HTR-8/SVneo (cell line): ENCODE measurements around the gene DHDH.
"Not testable (repeated sequence)": the region's sequence is repeated elsewhere in the genome, so short reads cannot be mapped to it uniquely, and the experiment has no call there.

Experiments used
- DNase-seq: peaks from one replicate; pipeline ENCODE4 v3.0.0; 2011; ENCODE audit warnings: low spot score, mixed read lengths; ENCODE audit not compliant: insufficient read length
- FAIRE-seq: peaks from 2 replicates; lab custom pipeline; 2011; peaks lifted over from hg19 to GRCh38; lab: Jason Lieb, UNC

Gene DHDH

GRCh38 chr19:48933382-48933932, at the start of gene DHDH:
Gene DHDH (plus strand): TSS chr19:48933699. CDS start chr19:48933722, 23 bp downstream.
- FAIRE-seq = peak; percentile 52
- peak; percentile 86 for DNase-seq

GRCh38 chr19:48883726-48884125, 49.8 kb upstream of the DHDH start:
- no peak for FAIRE-seq

DNA sequence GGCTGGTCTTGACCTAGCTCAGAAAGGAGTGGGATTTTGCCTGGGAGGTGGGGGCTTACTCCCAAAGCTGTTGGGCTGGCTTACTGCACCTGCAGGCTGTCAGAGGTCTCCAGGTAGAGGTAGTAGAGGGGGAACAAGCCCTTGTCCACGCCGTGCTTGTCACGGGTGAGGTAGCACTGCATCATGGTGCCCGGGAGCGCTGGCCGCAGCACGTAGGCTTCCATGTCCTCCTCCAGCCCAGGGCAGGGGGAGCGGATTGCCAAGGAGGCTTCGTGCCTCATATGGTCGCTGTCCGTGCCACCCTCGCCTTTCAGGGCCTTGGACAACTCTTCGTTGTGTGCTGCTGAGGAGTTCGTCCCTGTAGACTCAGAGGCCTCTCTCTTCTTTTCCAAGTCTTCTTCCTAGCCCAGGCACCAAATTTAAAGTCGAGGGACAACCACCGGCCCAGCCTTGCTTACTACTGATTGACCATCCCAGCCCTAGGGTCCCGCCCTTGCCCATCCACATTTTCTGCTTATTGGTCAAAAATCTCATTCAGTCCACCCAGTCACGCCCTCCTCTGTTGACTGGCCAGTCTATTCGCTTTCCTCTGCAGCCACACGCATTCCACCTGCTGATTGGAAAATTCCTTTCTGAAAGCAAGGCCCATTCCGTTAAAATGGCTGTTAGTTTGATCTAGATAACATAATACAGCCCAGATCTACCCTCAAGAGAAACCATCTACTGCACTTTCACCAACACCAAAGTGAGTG, 45.5 kb upstream of the DHDH start:
- FAIRE-seq = no peak

More at GRCh38 chr19:48883726-48884125, 49.8 kb upstream of the DHDH start:
- DNase-seq = no peak

GRCh38 chr19:48889496-48889895, 44.0 kb upstream of the DHDH start:
- not testable (repeated sequence) for DNase-seq, FAIRE-seq

More for the DNA sequence above, 45.5 kb upstream of the DHDH start:
- no peak for DNase-seq

- FAIRE-seq (no peak), DNase-seq (no peak)
Measured at GRCh38 chr19:48890551-48890950, 42.9 kb upstream of the DHDH start.

DNA sequence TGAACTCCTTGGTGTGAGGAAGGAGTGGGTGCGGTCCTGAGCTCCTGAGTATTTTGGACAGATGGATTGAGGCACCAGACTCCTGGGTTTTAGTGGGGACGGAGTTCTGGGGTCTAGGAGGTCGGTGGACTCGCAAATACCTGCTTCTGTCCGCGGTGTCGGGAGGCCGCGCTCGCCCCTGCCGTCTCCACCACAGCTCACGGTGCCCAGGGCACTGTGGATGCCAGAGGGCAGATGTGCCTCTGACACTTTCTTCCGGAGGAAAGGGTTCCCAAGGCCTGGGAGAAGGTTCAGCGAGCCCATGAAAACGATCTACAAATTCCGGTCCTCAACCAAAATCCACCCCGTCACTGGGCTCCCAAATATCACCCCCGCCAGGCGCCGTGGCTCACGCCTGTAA, 38.3 kb upstream of the DHDH start:
- FAIRE-seq = no peak

DNA sequence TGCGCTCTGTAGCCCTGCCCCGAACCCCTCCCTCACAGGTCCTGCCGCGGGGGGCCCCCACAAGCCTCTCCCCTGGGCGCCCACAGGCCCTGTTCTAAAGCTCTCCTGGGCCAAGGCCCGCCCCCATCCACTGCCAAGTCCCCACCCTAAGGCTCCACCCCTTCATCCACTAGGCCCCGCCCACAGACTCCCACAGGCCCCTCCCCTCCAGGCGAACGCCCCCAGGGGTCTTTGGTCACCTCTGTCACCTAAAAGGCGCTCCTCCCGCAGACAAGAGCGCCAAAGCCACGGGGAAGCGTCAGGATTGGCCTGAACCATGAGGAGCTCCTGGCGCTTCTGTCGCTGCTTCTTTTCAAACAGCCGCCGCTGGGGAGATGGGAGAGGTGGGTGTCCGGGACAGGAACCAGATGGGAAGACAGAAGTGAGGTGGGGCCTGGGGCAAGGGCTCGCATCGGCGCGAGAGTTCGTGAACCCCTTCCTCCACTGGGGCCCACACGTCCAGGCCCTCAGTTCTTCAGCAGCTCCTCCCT, 37.2 kb upstream of the DHDH start:
- no peak for DNase-seq

More for the DNA sequence above, 38.3 kb upstream of the DHDH start:
- no peak for DNase-seq

GRCh38 chr19:48897181-48897580, 36.3 kb upstream of the DHDH start:
- FAIRE-seq (no peak), DNase-seq (no peak)

More for the DNA sequence above, 37.2 kb upstream of the DHDH start:
- no peak for FAIRE-seq

DNA sequence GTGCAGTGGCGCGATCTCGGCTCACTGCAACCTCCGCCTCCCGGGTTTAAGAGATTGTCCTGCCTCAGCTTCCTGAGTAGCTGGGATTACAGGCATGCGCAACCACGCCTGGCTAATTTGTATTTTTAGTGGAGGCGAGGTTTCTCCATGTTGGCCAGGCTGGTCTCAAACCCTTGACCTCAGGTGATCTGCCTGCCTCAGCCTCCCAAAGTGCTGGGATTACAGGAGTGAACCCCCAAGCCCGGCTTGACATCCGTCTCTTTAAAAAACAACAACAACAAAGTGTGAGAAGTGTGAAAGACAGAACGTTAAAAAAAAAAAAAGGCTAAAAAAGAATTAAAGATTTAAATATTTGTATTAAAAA, 34.1 kb upstream of the DHDH start:
- not testable (repeated sequence) for FAIRE-seq, DNase-seq

DNA sequence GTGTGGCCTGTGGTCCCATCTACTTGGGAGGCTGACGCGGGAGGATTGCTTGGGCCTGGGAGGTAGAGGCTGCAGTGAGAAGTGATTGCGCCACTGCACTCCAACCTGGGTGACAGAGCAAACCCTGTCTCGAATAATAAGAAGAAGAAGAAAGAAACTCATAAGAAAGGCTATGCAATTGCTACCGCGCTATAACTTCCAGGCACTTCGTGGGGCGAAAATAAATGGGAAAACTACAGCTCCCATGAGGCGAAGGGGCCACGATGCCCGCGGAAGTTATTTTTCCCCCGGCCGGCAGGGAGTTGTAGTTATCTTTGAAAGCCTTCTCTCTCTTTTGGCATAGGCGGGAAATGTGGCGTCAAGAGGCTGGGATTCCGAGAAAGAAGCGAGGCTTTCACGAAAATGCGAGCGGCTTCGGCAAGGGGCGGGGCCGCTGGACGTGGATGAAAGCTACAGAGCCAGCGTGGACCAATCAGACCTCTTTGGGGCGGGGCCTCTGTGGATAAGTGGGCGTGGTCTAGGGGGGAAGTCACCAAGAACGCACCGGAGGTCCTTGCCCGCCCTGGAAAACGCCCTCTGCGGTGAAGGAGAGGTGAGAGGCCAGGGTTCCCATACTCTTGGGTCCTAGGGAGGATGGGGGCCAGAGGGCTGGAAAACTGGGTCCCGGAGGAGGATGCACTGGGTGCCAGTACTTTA, 33.6 kb upstream of the DHDH start, which contains the start of gene NUCB1:
Gene NUCB1 (plus strand): TSS at position 532 of the 696 bp plus-strand sequence. CDS start 485 bp downstream, outside the sequence.
- FAIRE-seq (peak; percentile 94), DNase-seq (peak; percentile 99)

DNA sequence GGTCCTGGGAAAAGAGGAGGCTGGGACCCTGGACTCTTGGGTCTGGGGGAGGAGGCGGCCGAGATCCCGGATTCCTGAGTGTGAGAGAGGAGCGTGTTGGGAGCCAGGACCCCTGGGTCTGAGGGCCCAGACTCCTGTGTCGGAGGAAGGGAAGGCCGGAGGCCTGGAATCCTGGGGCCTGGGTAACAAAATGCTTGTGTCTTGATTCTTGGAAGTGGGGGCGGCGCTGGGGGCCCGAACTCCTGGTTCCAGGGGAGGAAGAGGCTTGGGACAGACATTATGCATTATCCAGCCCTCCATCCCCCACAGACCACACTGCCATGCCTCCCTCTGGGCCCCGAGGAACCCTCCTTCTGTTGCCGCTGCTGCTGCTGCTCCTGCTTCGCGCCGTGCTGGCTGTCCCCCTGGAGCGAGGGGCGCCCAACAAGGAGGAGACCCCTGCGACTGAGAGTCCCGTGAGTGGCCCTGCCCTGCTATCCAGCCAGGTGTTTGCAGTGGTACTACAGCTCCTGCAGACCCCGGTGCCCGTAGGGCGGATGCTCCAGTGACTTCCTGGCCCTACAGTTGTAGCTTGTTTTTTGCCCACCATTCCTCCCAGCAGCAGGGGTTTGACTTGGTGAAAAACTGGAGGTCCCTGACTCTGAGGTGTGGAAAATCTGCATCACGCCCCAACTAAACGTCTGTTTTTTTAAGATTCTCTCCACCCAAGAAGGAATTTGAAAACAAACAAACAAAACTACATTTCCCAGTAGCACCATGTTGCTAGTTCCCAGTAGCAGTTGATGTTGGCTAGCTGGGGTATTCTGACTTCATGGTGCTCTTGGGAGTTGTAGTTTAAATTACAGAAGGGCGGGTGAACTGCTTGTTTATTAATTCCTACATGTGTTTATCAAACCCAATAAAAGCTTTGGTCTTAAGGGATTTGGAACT, 32.8 kb upstream of the DHDH start:
- FAIRE-seq = no peak
- no peak for DNase-seq

DNA sequence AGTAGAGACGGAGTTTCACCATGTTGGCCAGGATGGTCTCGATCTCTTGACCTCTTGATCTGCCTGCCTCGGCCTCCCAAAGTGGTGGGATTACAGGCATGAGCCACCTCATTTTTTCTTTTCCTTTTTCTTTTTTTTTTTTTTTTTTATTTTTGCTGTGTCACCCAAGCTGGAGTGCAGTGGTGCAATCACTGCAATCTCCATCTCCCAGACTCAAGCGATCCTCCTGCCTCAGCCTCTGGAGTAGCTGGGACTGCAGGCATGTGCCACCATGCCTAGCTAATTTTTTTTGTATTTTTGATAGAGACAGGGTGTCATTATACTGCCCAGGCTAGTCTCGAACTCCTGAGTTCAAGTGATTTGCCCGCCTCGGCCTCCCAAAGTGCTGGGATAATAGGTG, 31.2 kb upstream of the DHDH start:
- not testable (repeated sequence) for DNase-seq, FAIRE-seq

DNA sequence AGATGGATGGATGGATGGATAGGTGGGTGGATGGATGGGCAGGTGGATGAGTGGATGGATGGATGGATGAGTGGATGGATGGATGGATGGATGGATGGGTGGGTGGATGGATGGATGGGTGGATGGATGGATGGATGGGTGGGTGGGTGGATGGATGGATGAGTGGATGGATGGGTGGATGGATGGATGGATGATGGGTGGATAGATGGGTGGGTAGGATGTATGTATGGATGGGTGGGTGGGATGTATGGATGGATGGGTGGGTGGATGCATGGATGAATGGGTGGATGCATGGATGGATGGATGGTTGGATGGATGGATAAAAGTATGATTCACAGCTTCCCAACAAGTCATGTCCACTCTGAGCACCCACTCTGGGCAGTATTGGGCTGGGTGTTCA, 29.7 kb upstream of the DHDH start:
- peak; percentile 54 for FAIRE-seq
- DNase-seq = not testable (repeated sequence)

DNA sequence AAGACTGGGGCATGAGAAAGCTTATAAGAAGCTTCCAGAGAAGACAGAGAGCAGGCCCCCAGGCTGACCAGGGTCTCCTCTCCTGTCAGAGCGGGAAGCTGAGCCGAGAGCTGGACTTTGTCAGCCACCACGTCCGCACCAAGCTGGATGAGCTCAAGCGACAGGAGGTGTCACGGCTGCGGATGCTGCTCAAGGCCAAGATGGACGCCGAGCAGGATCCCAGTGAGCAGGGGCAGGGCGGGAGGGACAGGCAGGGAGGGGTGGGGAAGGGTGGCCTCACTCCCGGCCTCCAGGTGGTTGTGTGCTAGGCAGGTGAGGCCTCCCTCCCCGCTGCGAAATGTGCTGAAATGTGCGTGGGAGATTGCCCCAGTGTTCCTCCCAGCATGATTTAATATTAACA, 27.8 kb upstream of the DHDH start:
- no peak for DNase-seq
- FAIRE-seq = no peak

DNA sequence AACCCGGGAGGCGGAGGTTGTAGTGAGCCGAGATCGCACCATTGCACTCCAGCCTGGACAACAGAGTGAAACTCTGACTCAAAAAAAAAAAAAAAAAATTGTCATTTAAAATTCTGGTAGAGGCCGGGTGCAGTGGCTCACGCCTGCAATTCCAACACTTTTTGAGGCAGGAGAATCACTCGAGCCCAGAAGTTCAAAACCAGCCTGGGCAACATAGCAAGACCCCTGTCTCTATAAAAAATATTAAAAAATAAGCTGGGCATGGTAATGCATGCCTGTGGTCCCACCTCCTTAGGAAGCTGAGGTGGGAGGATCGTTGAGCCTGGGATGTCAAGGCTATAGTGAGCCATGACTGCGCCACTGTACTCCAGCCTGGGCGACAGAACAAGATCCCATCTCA, 27.2 kb upstream of the DHDH start:
- no peak for DNase-seq
- no peak for FAIRE-seq

- no peak for FAIRE-seq
- no peak for DNase-seq
Measured at GRCh38 chr19:48907671-48908070, 25.8 kb upstream of the DHDH start.

- not testable (repeated sequence) for DNase-seq, FAIRE-seq
Measured at GRCh38 chr19:48909424-48910077, 23.9 kb upstream of the DHDH start.

GRCh38 chr19:48910803-48911202, 22.7 kb upstream of the DHDH start:
- no peak for FAIRE-seq
- no peak for DNase-seq
